ENCODE measurements around the gene ADAMTS13.

- TF ChIP-seq CTCF (IDR thresholded peaks at IDR 0.05): no peak
- no peak for TF ChIP-seq ZFX (IDR thresholded peaks at IDR 0.05; ENCODE audit: borderline replicate concordance)
These were observed 72.6 kb downstream of the ADAMTS13 start for GRCh38 chr9:133494636-133495326.

Measured in 22Rv1 (cell line).